ENCODE data around the gene DAB2IP.

DAB2IP gene

DNA sequence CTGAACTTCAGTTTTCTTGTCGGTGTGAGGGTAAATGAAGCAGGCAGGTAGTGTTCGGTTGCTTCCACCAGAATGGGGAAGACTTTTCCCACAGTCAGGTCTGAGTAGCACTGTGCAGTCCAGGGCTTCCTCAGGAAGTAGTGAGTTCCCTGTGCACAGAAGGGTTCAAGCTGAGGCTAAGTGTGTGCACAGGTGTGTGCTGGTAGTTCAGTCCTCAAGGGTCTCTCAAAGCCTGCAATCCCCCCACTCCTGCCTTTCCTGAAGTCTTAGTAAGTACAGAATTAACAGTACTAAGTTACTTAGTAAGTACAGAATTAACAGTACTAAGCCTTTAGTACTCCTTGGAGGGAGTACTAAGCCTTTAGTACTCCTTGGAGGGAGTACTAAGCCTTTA, 1.4 kb downstream of the DAB2IP start:
- H3K4me2 ChIP-seq (ENCODE audit: insufficient read depth, low read length): no peak overlapping the region
- no peak for ATAC-seq (ENCODE audit: insufficient read depth, low read depth)
- no peak overlapping the region for H3K9ac ChIP-seq (ENCODE audit: low read depth, low read length)

DNA sequence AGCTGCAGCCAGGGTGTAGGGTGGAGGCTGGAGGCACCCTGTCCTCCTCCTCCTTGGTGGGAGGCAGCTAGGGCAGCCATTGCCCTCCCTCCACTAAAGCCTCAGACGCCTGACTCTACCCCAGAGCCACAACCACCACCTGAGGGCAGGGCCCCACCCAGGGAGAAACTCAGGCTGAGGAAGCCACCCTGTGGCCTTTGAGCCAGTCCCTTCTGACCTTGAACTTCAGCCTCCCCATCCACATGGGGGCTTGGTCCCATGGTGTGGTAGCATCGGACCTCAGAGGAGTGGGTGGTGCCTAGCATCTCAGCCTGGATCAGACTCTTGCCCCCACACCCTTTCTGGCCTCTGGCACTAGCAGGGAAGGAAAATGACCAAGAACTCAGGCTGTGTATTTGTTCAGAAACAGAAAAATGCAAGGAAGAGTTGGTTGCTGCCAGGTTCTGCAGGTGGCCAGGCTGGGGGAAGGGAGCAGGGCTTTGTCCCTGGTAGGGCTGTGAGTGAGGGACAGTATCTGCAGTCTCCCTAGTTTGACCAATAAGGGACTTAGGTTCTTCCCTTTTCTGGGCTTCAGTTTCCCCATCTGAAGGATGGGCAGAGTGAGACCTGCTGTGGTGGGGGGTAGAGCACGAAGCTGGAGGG, 3.2 kb downstream of the DAB2IP start:
- H4K20me1 ChIP-seq (ENCODE audit: insufficient read depth, low read length): peaks cover 5% of the 10 kb centered on the region; the same call in 1 of the 2 replicates
- peaks cover 51% of the 10 kb centered on the region for H3K27me3 ChIP-seq (ENCODE audit: insufficient read depth, low read length, poor library complexity)
- no peaks in the 10 kb centered on the region for H3K79me2 ChIP-seq (ENCODE audit: insufficient read depth, low read length)
- no peak overlapping the region for H3K27ac ChIP-seq (ENCODE audit: low read length)
- H3K9ac ChIP-seq (ENCODE audit: low read depth, low read length): no peak overlapping the region
- no peaks in the 10 kb centered on the region; the same call in 1 of the 2 replicates for H3K4me1 ChIP-seq (ENCODE audit: insufficient read depth, low read length)
- no peaks in the 10 kb centered on the region for H3K36me3 ChIP-seq (ENCODE audit: insufficient read depth, low read length)
- no peak overlapping the region for H3K4me3 ChIP-seq (ENCODE audit: low read depth in 1 of 2, low read length in 2 of 2)
- ATAC-seq (ENCODE audit: insufficient read depth, low read depth) (no peak), DNase-seq (no peak)
- no peak overlapping the region for H3K4me2 ChIP-seq (ENCODE audit: insufficient read depth, low read length)
- H2AFZ ChIP-seq (ENCODE audit: low read depth, low read length): no peak overlapping the region
- TF ChIP-seq EZH2 (IDR thresholded peaks at IDR 0.05; ENCODE audit: borderline replicate concordance, low read depth, low read length, severe bottlenecking): no peak
- TF ChIP-seq, protein P1, sequence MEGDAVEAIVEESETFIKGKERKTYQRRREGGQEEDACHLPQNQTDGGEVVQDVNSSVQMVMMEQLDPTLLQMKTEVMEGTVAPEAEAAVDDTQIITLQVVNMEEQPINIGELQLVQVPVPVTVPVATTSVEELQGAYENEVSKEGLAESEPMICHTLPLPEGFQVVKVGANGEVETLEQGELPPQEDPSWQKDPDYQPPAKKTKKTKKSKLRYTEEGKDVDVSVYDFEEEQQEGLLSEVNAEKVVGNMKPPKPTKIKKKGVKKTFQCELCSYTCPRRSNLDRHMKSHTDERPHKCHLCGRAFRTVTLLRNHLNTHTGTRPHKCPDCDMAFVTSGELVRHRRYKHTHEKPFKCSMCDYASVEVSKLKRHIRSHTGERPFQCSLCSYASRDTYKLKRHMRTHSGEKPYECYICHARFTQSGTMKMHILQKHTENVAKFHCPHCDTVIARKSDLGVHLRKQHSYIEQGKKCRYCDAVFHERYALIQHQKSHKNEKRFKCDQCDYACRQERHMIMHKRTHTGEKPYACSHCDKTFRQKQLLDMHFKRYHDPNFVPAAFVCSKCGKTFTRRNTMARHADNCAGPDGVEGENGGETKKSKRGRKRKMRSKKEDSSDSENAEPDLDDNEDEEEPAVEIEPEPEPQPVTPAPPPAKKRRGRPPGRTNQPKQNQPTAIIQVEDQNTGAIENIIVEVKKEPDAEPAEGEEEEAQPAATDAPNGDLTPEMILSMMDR (IDR thresholded peaks at IDR 0.05; ENCODE audit: borderline replicate concordance, extremely low read depth, low read length, poor library complexity, severe bottlenecking): no peak
- H3K9me3 ChIP-seq (ENCODE audit: insufficient read depth, low read length, severe bottlenecking): no peaks in the 10 kb centered on the region

More for the DNA sequence above, 1.4 kb downstream of the DAB2IP start:
- H3K9me3 ChIP-seq (ENCODE audit: insufficient read depth, low read length, severe bottlenecking): no peaks in the 10 kb centered on the region
- no peaks in the 10 kb centered on the region; the same call in 1 of the 2 replicates for H3K4me1 ChIP-seq (ENCODE audit: insufficient read depth, low read length)
- no peak overlapping the region for H2AFZ ChIP-seq (ENCODE audit: low read depth, low read length)
- H3K4me3 ChIP-seq (ENCODE audit: low read depth in 1 of 2, low read length in 2 of 2): no peak overlapping the region
- peaks cover 51% of the 10 kb centered on the region for H3K27me3 ChIP-seq (ENCODE audit: insufficient read depth, low read length, poor library complexity)
- no peak for TF ChIP-seq EZH2 (IDR thresholded peaks at IDR 0.05; ENCODE audit: borderline replicate concordance, low read depth, low read length, severe bottlenecking)
- TF ChIP-seq, protein P1 (IDR thresholded peaks at IDR 0.05; ENCODE audit: borderline replicate concordance, extremely low read depth, low read length, poor library complexity, severe bottlenecking): no peak
- H3K79me2 ChIP-seq (ENCODE audit: insufficient read depth, low read length): no peaks in the 10 kb centered on the region
- DNase-seq: no peak
- no peaks in the 10 kb centered on the region for H3K36me3 ChIP-seq (ENCODE audit: insufficient read depth, low read length)
- peaks cover 5% of the 10 kb centered on the region; the same call in 1 of the 2 replicates for H4K20me1 ChIP-seq (ENCODE audit: insufficient read depth, low read length)
- no peak overlapping the region for H3K27ac ChIP-seq (ENCODE audit: low read length)

DNA sequence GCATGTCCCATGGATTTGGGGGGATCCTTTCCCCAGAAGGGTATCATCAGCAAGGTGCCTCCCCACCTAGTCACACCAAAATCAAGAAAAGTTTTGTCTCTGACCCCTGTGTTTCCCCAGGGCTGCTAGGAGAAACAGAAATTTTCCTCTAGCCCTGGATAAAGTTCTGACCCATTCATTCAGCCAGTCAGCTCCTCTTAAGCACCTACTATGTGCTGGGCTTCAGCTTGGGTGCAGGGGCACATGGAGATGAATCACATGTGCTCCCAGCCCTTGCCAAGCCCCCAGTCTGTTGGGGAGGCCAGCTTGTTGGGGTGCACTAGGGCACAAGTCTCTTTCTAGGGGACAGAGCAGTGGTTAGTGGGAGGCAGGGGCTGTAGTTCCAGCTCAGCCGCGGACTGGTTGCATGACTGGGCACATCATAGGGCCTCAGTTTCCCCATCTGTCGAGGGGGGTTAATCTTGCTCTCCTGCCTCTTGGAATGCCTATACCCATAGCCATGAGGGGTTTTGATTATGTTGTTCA, 3.9 kb downstream of the DAB2IP start:
- peaks cover 5% of the 10 kb centered on the region; the same call in 1 of the 2 replicates for H4K20me1 ChIP-seq (ENCODE audit: insufficient read depth, low read length)
- no peak overlapping the region for H3K9ac ChIP-seq (ENCODE audit: low read depth, low read length)
- no peak overlapping the region for H3K27ac ChIP-seq (ENCODE audit: low read length)
- no peaks in the 10 kb centered on the region; the same call in 1 of the 2 replicates for H3K4me1 ChIP-seq (ENCODE audit: insufficient read depth, low read length)
- no peak for DNase-seq
- H3K4me3 ChIP-seq (ENCODE audit: low read depth in 1 of 2, low read length in 2 of 2): no peak overlapping the region
- no peaks in the 10 kb centered on the region for H3K36me3 ChIP-seq (ENCODE audit: insufficient read depth, low read length)
- no peaks in the 10 kb centered on the region for H3K9me3 ChIP-seq (ENCODE audit: insufficient read depth, low read length, severe bottlenecking)
- H3K27me3 ChIP-seq (ENCODE audit: insufficient read depth, low read length, poor library complexity): peaks cover 47% of the 10 kb centered on the region
- no peak overlapping the region for H3K4me2 ChIP-seq (ENCODE audit: insufficient read depth, low read length)
- no peak for TF ChIP-seq EZH2 (IDR thresholded peaks at IDR 0.05; ENCODE audit: borderline replicate concordance, low read depth, low read length, severe bottlenecking)
- TF ChIP-seq, protein P1 (IDR thresholded peaks at IDR 0.05; ENCODE audit: borderline replicate concordance, extremely low read depth, low read length, poor library complexity, severe bottlenecking): no peak
- H2AFZ ChIP-seq (ENCODE audit: low read depth, low read length): no peak overlapping the region
- H3K79me2 ChIP-seq (ENCODE audit: insufficient read depth, low read length): no peaks in the 10 kb centered on the region
- no peak for ATAC-seq (ENCODE audit: insufficient read depth, low read depth)

Data from DND-41 (cell line).